T-helper 9 cell (primary cell): ENCODE data around the gene PAFAH1B2.
"Not testable (repeated sequence)": the region's sequence is repeated elsewhere in the genome, so short reads cannot be mapped to it uniquely, and the experiment has no call there.

Experiments used
- DNase-seq: peaks from one replicate; pipeline ENCODE4 v3.0.0-alpha.2; 2020

Gene PAFAH1B2

DNA sequence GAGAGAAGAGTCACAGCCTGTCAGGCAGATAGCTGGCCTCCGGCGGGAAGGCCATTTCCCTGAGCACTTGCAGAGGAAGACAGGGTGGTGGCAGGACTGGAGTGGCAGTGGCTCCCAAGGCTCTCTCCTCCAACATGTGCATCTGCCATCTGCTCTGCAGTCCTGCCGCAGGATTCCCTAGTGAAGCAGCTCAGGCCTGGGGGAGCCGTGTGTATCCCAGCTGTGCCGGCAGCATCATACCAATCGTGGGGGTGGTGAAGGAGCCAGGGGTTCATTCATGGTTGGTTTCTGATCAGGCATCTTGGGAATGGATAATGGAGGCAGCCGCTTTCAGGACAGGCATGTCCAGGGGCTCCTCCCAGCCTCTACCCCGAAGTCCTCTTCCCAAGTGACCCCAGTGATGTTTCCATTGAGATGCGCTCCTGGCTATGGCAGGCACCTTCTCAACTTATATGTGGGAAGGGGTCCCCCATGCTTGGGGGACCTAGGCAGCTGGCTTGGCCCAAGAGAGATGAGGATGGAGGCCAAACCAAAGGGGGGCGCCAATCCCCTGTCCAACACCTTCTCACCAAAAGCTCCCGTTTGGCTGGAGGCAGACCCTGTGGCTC, 61.2 kb downstream of the PAFAH1B2 start:
- DNase-seq, result no peak

DNA sequence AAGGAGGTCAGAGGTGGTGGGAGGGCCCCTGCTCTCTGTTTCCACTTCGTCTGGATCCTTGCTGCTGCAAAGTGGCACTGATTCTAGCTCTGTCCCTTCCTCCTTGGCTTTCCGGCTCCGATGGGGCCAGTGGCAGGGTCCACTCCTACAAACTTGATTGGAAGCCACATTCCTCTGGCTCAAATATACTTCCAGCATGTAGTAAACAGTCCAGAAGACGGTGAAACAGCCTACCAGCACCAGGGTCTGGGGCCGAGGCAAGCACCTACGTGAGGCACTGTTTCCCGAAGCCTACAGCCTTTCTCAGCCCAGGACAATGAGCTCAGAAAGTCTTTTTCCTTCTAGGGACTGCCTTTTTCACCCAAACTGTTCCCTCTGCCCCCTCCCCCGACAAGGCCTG, 62.0 kb downstream of the PAFAH1B2 start:
- not testable (repeated sequence) for DNase-seq

- not testable (repeated sequence) for DNase-seq
These were observed 62.8 kb downstream of the PAFAH1B2 start for GRCh38 chr11:117206859-117207258.

DNA sequence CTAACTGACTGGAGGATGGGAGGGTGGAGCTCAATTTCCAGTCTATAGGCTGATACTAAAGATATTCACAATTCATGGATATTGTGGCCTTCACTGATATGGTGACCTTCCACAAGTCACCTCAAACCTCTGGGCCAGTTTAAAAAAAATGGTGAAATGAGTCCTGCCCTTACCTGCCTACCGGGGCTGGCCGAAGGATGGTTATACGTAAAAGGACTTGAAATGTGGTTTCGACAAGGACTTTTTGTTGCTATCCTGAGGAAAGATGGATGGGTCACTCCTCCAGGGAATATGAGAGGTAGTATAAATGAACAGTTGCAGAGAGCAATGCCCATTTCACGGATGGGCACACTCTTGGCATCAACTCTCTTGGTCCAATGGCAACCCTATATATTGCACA, 63.4 kb downstream of the PAFAH1B2 start:
- DNase-seq, result not testable (repeated sequence)

GRCh38 chr11:117208710-117209109, 64.6 kb downstream of the PAFAH1B2 start:
- DNase-seq, result not testable (repeated sequence)

DNA sequence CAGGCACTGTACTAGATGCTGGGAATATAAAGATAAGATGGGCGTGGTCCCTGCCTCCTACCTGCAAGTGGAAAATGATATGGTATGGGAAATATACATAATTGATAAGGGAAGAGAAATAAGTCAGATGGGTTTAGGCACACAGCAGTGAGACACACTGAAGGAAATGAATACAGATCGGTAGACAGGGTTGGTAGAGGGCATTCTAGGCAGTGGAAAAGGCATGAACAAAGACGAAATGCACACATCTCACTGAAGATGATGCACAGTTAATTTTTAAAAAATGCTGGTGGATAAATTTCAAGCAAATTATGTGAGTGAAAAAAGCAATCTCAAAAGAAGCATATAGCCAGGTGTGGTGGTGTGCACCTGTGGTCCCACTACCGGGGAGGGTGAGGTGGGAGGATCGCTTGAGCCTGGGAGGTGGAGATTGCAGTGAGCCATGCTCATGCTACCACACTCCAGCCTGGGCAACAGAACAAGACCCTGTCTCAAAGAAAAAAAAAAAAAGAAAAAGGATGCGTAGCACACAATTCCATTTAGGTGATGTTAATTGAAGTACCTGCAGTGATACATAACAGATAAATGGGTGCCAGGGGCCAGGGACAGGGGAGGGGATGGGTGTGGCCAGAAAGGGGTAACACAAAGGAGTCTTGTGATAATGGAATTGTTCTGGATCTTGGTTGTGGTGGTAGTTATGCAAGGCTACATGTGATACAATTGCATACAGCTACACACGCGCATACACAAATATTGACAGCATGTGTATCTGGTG, 65.5 kb downstream of the PAFAH1B2 start:
- not testable (repeated sequence) for DNase-seq

GRCh38 chr11:117210620-117211019, 66.5 kb downstream of the PAFAH1B2 start:
- DNase-seq, result no peak

- no peak for DNase-seq
These were observed 68.7 kb downstream of the PAFAH1B2 start for GRCh38 chr11:117212697-117213355.

- no peak for DNase-seq
These were observed 70.5 kb downstream of the PAFAH1B2 start for GRCh38 chr11:117214404-117215110.

GRCh38 chr11:117217141-117218084, 73.3 kb downstream of the PAFAH1B2 start:
- DNase-seq, result no peak

GRCh38 chr11:117218133-117218915, 74.2 kb downstream of the PAFAH1B2 start:
- DNase-seq, result no peak

DNA sequence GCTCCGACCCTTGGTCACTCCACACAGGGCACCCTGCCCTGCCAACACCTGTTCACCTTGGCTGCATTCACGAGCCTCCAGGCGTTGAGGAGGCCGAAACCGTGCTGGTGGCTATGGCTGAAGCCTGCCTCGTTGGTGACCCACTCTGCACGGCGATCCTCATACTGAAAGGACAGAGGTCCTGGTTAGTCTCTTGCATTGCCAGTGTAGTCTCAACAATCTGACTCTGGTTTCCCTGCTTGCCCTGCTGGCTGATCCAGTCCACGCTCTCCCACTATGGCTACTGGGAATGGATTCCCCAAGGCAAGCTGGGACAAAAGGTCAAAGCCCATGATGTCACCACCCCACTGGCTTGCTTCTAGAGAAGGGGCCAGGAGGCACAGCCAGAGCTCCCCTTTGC, 74.9 kb downstream of the PAFAH1B2 start:
- DNase-seq, result no peak

DNA sequence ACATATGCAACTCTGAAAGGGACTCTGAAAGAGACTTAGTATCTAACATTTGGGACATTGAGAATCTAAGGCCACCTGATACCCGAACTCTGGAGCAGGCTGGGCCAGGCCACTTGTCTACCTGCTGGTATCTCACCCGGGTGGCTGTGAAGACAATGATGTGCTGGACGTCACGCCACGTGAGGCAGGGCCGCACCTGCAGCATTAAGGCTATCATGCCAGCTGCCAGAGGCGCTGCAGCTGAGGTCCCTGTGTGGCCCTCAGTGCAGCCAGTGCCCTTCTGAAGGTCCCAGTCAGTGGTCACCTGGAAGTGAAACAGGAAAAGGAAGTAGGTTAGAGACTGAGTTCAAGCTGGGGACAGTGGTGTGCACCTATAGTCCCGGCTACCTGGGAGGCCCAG, 75.4 kb downstream of the PAFAH1B2 start:
- no peak for DNase-seq

GRCh38 chr11:117219995-117220394, 75.9 kb downstream of the PAFAH1B2 start:
- no peak for DNase-seq

GRCh38 chr11:117220568-117220967, 76.5 kb downstream of the PAFAH1B2 start:
- DNase-seq, result no peak

DNA sequence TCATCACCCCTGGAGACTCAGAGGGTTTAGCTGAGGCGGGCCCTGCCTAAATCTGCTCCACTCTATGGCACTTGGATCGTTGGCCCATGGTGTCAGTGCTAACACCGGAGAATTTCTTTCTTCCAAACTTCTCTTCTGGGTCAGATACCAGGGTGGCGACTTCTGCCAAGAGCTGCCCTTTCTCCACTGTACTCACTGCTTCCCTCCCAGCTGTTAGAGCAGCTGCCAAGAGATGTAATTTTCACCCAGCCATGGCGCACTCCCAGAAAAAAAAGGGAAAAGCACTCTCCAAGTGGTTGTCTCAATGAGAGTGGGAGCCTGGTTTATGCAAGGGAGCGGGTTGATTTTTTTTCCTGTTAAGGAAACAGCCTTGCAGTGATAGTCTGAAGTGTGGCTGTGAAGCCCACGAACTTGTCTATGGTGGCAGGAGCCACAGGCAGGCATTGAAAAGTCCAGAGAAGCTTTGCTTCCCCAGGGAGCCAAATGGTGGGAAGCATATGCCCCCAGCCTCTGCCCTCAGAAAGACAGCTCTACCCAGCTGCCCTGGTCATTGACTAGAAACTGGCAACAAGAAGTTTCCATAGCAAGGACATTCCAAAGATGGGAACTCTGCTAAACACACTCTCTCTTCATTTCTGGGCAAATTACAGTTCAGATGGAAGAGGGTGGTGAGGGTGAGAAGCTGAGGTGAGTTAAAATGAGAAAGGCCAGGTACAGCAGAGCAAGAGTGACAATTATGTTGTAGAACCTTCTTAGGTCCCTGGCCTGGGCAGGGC, 77.1 kb downstream of the PAFAH1B2 start:
- no peak for DNase-seq

GRCh38 chr11:117221775-117222517, 77.9 kb downstream of the PAFAH1B2 start:
- no peak for DNase-seq

- no peak for DNase-seq
These were observed 79.1 kb downstream of the PAFAH1B2 start for GRCh38 chr11:117222991-117223740.
